ENCODE measurements around the gene SLAIN2. TPM values are rescaled to one million over a fixed set of nuclear protein-coding genes. Genes with fewer than 3 reads are reported as not detected.

The SLAIN2 gene
- total RNA-seq, 1 donor from 2014 or later, result 91.6 TPM

GRCh38 chr4:48403358-48403757 is 62.0 kb downstream of the SLAIN2 start:
- Histone ChIP-seq H3K27me3 (ENCODE audit: low read depth) (no peaks in the 10 kb centered on the region), H3K27ac (no peak overlapping the region), H3K4me3 (no peak overlapping the region), H3K36me3 (peaks cover 21% of the 10 kb centered on the region), H3K9me3 (no peaks in the 10 kb centered on the region), H3K4me1 (no peaks in the 10 kb centered on the region)
- DNase-seq (no peak), ATAC-seq (no peak)
- no peak for TF ChIP-seq CTCF (IDR thresholded peaks at IDR 0.05)
- intact Hi-C loops (cut with DNase I), result no loop called here

- intact Hi-C loops (cut with DNase I), result no loop called here
- Histone ChIP-seq H3K27me3 (ENCODE audit: low read depth) (no peaks in the 10 kb centered on the region), H3K27ac (no peak overlapping the region), H3K4me1 (no peaks in the 10 kb centered on the region), H3K9me3 (no peaks in the 10 kb centered on the region), H3K36me3 (peaks cover 21% of the 10 kb centered on the region), H3K4me3 (no peak overlapping the region)
- no peak for TF ChIP-seq CTCF (IDR thresholded peaks at IDR 0.05)
- DNase-seq, result no peak
- ATAC-seq, result no peak
Observed at GRCh38 chr4:48403779-48404178, 62.5 kb downstream of the SLAIN2 start.

GRCh38 chr4:48405924-48406323 is 64.6 kb downstream of the SLAIN2 start:
- DNase-seq (no peak), ATAC-seq (no peak)
- peaks cover 33% of the 10 kb centered on the region for H3K36me3 ChIP-seq
- H3K9me3 ChIP-seq, result no peaks in the 10 kb centered on the region
- no peak overlapping the region for H3K4me3 ChIP-seq
- intact Hi-C loops (cut with DNase I), result no loop called here
- no peak for TF ChIP-seq CTCF (IDR thresholded peaks at IDR 0.05)
- no peak overlapping the region for H3K27ac ChIP-seq
- H3K27me3 ChIP-seq (ENCODE audit: low read depth), result no peaks in the 10 kb centered on the region
- no peaks in the 10 kb centered on the region for H3K4me1 ChIP-seq

- Histone ChIP-seq H3K4me1 (no peaks in the 10 kb centered on the region), H3K27ac (no peak overlapping the region), H3K36me3 (peaks cover 16% of the 10 kb centered on the region), H3K27me3 (ENCODE audit: low read depth) (no peaks in the 10 kb centered on the region), H3K4me3 (no peak overlapping the region), H3K9me3 (no peaks in the 10 kb centered on the region)
- TF ChIP-seq CTCF (IDR thresholded peaks at IDR 0.05), result no peak
- intact Hi-C loops (cut with DNase I), result no loop called here
- no peak for ATAC-seq
- no peak for DNase-seq
Observed at GRCh38 chr4:48409203-48409602, 67.9 kb downstream of the SLAIN2 start.

- no peak for ATAC-seq
- H3K36me3 ChIP-seq, result peaks cover 16% of the 10 kb centered on the region
- no peaks in the 10 kb centered on the region for H3K4me1 ChIP-seq
- intact Hi-C loops (cut with DNase I), result no loop called here
- no peaks in the 10 kb centered on the region for H3K9me3 ChIP-seq
- no peak overlapping the region for H3K4me3 ChIP-seq
- TF ChIP-seq CTCF (IDR thresholded peaks at IDR 0.05), result no peak
- H3K27me3 ChIP-seq (ENCODE audit: low read depth), result no peaks in the 10 kb centered on the region
- no peak for DNase-seq
- no peak overlapping the region for H3K27ac ChIP-seq
Observed at GRCh38 chr4:48410812-48411211, 69.5 kb downstream of the SLAIN2 start.

GRCh38 chr4:48420144-48420543 is 78.8 kb downstream of the SLAIN2 start:
- peaks cover 40% of the 10 kb centered on the region for H3K36me3 ChIP-seq

More at GRCh38 chr4:48420144-48420543, 78.8 kb downstream of the SLAIN2 start:
- no peak for TF ChIP-seq CTCF (IDR thresholded peaks at IDR 0.05)
- ATAC-seq, result peak; percentile 62 to 76
- DNase-seq, result no peak
- Histone ChIP-seq H3K4me3 (no peak overlapping the region), H3K27ac (no peak overlapping the region), H3K27me3 (ENCODE audit: low read depth) (no peaks in the 10 kb centered on the region), H3K4me1 (no peaks in the 10 kb centered on the region), H3K9me3 (no peaks in the 10 kb centered on the region)
- intact Hi-C loops (cut with DNase I), result no loop called here
